ENCODE results near the gene TMEM62.
"Not testable (repeated sequence)": the region's sequence is repeated elsewhere in the genome, so short reads cannot be mapped to it uniquely, and the experiment has no call there.

The TMEM62 gene

GRCh38 chr15:43208052-43209002 lies 74.9 kb downstream of the TMEM62 start:
- no peak for DNase-seq

GRCh38 chr15:43209059-43209824 lies 75.9 kb downstream of the TMEM62 start:
- no peak for DNase-seq

GRCh38 chr15:43210172-43210745 lies 76.9 kb downstream of the TMEM62 start:
- DNase-seq, result no peak

GRCh38 chr15:43210807-43211206 lies 77.4 kb downstream of the TMEM62 start:
- no peak for DNase-seq

GRCh38 chr15:43211224-43211735 lies 77.9 kb downstream of the TMEM62 start:
- no peak for DNase-seq

- no peak for DNase-seq
Observed at GRCh38 chr15:43212299-43212698, 78.9 kb downstream of the TMEM62 start.

- no peak for DNase-seq
Observed at GRCh38 chr15:43212951-43213350, 79.6 kb downstream of the TMEM62 start.

GRCh38 chr15:43213466-43213865 lies 80.1 kb downstream of the TMEM62 start:
- no peak for DNase-seq

GRCh38 chr15:43214169-43214568 lies 80.8 kb downstream of the TMEM62 start:
- no peak for DNase-seq

GRCh38 chr15:43214592-43215295 lies 81.4 kb downstream of the TMEM62 start:
- no peak for DNase-seq

GRCh38 chr15:43215961-43216360 lies 82.6 kb downstream of the TMEM62 start:
- no peak for DNase-seq

GRCh38 chr15:43218908-43219706 lies 85.7 kb downstream of the TMEM62 start:
- DNase-seq, result no peak

GRCh38 chr15:43219929-43220928 lies 86.8 kb downstream of the TMEM62 start:
- DNase-seq, result no peak

GRCh38 chr15:43220991-43221403 lies 87.6 kb downstream of the TMEM62 start, which contains the start of gene EPB42:
EPB42 (minus strand) TSS chr15:43221018; CDS start chr15:43220825, 193 bp downstream.
- no peak for DNase-seq

GRCh38 chr15:43221422-43221821 lies 88.0 kb downstream of the TMEM62 start:
- DNase-seq, result no peak

GRCh38 chr15:43225201-43225949 lies 92.0 kb downstream of the TMEM62 start:
- DNase-seq, result peak in 15 of 56 donors; percentile 2 to 52 (median 9)

- not testable (repeated sequence) for DNase-seq
Observed at GRCh38 chr15:43225950-43226255, 92.5 kb downstream of the TMEM62 start.

Data from amygdala (tissue), 56 donors.